HUDEP-2 (cell line): Measurements from ENCODE around the gene LSM14B.

Experiments used
- DNase-seq, 76 experiments: peaks; one replicate each; lab custom pipeline; 2025; ENCODE audit not compliant: unreplicated experiment in 76 of 76; lab: John Stamatoyannopoulos, UW

Gene LSM14B

DNA sequence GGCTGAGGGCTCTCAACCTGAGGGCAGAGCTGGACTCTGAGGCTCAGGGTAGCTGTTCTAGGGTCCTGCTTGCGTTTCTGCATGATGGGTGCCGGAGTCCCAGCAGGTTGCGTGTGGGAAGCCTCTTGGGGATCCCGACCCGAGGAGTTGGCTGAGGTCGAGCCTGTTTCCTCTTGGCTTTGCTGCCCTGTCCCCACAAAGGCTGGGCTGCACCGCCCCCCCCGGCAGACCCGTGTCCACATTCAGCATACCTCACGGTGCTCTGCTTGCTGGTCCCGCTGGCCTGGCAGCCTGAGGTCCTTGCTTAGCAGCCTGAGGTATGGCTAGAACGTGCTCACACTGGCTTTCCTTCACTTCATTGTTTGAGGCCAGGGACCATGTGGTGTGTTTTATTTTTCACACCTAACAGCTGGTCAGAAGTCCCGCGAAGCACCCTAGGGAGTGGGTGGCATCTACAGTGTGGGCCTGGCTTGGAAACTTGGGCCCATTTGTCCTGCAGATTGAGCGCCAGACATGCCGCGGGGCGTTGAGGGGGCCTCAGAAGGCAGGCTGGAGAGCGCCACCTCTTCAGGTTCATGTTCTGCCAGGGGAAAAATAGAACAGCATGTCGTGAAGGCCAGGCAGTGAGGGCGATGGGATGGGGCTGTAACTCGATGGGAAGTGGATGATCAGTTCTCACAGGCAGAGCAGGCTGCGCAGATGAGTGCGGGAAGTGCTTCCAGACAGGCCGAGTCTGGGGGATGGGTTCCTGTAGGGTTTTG lies 9.5 kb downstream of the LSM14B start:
- no peak for DNase-seq

DNA sequence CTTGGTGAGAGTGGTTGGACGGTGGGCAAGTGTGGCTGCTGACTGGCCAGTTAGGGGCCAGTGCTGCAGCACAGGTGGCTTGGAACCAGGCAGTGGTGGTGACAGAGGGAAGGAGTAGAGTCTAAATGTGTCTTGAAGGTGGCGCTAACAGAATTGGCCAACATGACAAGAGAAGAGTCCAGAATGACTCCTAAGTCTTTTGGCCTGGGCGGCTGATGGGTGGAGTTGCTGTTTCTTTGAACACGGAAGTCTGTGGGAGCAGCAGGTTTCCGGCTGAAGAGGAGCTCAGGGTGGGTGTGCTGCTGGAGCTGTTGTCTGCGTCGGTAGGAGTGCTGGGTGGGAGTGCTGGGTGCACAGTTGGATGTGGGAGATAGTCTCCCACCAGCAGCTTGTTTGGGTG lies 10.1 kb downstream of the LSM14B start:
- DNase-seq: no peak

DNA sequence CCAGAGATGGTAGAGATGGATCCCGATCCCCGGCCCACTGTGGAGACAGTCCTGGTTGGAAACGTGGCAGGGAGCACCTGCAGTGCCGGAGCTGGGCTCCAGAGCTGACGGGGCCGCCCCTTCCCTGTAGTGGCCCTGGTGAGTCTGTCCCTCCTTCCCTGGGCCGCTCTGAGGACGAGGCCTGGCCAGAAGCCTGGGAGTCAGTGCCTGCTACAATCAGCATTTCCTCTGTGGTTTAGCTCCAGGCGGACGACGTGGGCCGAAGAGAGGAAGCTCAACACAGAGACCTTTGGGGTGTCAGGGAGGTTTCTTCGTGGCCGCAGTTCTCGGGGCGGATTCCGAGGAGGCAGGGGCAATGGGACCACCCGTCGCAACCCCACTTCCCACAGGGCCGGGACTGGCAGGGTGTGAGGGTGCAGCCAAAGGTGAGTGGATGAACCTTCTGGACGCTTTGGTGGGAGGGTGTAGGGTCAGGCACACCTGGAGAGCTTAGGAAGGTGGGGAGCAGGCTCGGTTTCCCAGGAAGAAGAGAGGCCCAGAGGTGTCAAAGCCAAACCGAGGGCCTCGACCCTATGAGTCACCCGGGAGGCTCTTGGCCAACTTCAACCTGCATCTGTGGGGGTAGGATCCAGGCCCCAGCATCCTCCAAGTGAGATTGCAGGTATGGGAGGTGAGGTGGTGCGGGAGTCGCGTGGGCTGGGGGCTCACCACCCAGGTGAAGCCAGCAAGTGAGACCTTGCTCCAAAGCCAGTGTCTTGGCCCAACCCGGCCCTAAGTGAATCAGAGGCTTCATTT lies 11.0 kb downstream of the LSM14B start:
- DNase-seq: no peak

DNA sequence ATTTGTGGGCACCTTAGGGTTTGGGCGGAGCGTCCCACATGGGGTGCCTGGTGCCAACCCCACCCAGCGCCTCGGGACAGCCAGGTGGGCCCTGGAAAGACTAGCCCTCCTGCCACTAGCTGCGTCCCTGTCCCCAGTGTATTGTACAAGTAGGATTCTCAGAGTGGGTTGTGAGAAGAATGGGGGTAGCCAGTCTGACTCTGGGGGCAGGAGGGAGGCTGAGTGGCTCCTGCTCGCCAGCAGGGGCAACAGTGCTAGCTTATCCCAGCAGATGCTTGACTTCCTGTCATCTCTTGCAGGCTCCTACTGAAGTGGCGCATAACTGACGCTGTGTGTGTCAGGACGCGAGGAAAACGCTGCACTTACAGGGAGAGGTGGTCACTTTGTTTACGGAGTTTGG lies 11.6 kb downstream of the LSM14B start:
- DNase-seq: no peak

DNA sequence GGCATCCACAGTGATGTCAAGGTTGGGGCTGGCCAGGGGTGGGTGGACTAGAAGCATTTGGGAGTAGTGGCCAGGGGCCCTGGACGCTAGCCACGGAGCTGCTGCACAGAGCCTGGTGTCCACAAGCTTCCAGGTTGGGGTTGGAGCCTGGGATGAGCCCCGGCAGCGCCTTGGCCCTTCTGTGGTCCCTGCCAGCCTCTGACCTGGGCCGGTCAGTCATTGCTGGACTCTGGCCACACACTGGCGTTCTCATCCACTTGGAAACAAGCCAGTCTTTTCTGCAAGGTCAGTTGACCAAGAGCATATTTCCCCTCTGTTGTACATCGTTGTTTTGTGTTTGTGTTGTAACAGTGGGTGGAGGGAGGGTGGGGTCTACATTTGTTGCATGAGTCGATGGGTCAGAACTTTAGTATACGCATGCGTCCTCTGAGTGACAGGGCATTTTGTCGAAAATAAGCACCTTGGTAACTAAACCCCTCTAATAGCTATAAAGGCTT lies 12.5 kb downstream of the LSM14B start:
- DNase-seq: no peak

DNA sequence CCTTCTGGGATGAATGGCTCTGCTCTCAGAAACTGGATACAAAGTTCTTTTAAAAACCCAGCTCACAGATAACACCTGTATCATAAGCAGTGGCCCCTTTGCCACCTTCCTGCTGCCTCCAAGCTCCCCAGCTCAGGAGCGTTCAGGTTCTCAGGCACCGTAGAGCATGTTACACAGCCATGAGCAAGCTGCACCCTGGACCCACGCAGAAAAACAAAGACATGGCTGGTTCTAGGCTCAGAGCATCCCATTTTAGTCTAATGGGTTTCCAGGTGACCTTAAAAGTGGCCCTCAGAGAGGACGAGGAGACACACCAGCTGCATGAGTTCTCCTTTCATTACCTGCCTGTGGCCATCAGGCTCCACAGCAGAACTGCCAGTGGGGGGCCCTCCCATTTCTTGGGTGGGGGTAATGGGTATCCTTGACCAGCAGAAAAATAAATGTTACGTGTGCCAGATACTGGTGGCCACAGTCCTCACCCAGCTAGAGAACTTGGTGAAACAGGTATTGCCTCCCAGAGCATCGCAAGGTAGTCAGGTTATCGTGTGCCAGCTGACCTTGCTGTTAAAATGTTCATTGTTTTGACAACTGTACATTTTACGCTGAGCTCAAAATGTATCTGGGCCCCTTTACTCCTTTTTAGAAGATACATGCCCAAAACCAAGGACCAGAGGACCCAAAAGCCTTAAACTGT lies 13.4 kb downstream of the LSM14B start:
- DNase-seq: no peak

DNA sequence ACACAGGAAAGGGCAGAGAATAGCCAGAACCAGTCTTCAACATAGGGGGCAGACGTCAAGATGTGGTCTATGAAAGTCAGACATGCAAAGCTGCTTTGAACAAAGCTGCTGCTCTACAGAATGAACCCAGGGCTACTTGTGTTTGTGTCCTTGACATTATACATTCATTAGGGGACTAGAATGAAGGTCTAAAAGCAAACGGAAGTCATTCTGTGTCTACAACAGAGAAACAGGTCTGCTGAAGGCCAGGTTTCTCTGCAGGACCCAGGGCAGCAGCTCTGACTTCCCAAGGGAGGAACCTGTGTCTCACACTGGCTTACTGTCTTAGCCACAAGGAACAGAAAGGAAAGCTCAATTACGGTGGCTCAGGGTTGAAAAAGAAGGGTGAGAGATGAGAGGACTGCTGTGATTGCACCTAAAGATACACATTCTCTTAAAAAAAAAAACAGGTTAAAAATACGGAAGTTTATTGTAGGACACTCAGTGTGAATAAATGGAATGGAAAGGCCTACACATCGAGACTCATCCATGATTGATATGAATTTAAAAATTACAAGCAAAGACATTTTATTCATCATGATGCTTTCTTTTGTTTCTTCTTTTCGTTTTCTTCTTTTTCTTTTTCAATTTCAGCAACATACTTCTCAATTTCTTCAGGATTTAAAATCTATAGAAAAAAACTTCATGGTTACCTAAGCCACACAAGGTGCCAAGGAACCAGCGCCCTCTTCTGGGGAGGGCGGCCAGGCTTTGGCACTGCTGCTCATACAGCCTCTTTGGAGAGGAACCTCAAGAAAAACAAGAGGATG lies 14.2 kb downstream of the LSM14B start:
- DNase-seq: peak in 57 of 76 experiments; percentile 8 to 69 (median 41)

DNA sequence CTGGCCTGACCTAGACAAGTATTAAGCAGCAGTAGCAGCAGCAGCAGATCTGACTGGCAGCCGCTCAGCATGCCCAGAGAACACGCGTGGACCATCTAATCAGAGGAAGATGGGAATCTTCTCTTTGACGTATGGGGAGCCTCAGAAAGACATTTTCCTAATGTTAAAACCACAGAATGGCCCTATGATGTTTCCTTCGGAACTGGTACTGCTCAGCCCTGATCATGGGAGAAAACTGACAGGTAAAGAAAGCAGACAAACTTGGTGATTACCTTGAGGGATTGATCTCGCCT lies 14.8 kb downstream of the LSM14B start:
- DNase-seq: no peak

DNA sequence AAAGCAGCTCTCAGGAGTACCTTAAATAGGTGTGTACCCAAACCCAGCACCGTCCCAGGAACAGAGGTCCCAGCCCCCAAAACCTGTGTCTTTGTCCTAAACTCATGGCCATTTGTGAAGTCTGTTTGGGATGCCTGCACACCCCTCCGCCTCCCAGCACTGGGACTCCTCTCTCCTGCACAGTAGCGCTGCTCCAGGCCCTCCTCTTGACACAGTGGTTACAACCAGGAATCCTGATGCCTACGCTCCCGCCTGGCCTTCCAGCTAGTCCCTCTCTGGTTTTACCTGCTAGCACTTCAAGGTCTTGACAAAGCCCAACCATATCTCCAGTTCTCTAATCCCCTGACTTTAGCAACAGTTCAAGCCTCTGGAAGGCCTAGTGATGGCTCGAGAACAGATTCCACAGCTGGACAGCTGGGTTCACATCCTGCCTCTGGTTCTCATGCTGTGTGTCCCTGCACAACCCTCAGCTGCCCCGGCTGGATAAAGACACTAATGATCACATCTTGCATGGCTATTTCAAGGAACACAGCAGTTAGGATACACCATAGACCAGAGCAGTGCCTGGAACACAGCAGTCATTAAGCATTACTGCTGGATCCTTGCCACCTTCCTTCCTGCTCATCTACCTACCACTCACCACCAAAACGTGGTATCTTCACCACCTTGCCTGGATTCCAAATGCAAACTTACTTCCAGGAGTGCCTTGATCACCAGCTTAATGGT lies 15.4 kb downstream of the LSM14B start:
- no peak for DNase-seq

DNA sequence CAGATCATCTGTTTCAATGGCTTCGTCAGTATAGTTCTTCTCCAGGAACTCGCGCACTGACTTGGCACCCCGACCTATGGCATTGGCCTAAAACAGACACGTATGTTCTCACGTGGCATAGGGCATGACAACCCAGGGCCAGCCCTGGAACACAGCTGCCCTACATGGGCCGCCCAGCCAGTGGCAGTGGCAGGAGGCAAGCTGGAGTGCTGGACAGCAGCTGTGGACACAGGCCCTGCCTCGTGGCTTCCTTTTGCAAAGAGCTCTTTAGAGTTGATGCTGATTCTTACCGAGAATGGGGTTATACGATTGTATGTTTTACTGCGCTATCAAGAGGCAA lies 15.9 kb downstream of the LSM14B start:
- DNase-seq: no peak

DNA sequence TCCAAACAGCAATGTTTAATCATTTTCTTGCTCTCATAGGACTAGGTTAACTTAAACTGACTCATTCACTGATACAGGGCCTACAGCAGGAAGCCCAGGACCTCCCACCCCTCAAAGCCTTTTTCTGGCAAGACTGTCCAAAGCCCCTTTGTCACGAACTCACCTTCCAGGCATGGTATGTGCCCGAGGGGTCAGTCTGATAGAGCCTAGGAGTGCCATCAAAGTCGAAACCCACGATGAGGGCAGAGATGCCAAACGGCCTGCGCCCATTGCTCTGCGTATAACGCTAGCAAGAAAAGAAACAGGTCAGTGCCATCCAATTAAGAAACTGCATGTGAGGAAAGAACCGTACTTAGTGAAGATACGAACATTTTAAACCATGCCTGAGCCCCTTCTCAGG lies 16.6 kb downstream of the LSM14B start:
- DNase-seq: no peak

DNA sequence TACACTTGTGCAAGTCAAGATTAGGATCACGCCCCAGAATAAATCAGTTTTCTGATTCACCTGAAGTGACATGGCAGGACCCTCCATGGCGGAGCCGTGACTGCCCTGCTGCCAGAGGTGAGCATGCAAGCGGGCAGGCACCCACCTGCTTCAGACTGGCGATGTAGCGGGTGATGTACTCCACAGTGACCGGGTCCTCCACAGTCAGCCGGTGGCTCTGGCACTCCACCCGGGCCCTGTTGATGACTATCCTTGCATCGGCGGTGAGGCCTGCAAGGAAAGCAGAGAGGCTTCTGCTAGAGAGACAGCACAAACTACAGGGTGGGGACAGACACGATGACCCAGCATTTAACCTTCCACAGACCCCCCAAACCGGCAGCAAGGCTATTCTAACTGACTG lies 17.4 kb downstream of the LSM14B start:
- DNase-seq: no peak

DNA sequence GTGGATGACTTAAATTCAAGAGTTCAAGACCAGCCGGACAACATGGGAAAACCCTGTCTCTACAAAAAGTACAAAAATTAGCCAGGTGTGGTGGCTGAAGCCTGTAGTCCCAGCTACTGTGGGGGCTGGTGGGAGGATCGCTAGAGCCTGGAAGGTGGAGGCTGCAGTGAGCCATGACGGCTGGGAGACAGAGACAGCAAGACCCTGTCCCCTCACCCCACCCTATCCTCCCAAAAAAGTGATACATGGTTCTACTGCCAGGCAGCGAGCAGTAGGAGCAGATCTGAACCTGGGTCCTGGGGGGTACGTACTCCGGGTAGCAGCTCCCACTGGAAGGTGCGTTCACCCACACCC lies 18.7 kb downstream of the LSM14B start:
- no peak for DNase-seq

DNA sequence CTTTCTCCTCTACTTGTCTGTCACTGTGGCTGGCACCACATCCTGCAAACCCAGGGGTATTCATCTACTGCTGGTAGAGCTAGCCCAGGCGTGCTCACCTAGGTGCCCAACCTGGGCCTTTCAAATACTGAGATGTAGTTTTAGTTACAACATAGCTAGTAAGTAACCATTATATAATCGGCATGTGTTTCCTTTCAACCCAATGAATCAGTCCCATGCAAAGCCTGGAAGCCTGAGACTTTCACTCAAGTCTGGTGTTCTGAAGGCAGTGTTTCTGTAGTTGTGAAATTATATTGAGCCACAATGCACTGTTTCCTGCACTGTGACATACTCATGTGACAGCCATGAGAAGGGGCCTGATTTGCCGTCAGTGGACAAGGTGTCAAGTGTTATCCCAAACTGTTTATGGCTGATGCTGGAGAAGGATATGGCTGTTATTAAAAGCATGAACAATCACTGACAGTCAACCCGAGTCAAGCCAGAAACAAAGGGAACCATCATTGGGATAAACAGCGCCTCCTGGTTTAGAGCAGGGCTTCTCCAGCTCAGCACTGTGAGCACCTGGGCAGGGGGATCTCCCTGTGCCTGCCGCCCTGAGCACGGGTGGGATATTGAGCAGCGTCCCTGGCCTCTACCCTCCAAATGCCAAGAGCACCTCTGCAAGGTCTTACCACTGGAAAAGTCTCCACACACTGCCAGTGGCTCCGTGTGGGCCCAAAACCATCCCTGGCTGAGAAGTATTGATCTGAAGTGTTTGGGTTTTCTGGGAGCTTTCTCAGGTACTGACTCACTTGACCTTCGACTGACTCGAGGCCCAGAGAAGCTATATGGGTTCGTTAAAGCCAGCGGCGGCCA lies 19.3 kb downstream of the LSM14B start:
- DNase-seq: peak in 3 of 76 experiments; percentile 11 to 36 (median 13)

DNA sequence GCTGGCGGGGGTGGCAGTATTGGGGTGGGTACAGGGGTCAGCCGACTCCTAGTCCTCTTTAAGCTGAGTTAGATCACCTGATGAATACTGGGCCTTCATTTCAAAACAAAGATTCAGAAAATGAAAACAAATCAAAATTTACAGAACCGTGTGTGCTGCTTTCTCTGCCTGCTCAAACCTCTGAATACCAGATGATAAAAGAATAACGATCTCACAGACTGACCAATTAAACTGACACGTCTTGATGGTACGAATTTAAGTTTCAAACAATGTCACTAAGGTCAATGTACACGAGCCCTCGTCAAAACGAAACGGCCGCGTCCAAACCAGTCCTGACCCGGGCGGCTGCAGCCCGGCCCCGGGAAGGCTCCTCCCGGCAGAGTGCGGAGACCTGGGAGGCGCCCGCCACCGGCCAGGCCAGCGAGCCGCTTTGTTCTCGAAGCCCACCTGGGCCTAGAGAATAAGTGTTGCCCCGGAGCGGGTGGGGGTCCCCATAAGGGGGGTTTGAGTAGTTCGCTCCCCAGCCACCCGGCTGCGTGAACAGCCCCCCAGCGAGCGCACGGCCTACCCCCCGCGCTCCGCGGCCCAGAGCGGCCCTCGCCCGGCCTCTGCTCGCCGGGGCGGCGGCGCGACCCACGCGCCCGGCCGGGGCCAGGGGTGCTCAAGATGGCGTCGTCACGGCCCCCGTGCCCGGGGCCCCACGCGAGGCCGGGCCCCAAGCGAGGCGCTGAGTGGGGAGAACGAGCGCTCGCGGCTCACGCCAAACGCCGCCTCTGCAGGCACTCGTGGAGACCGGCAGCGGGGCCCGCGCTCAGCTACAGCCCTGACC lies 20.2 kb downstream of the LSM14B start:
- peak in 2 of 76 experiments; percentile 23 to 36 for DNase-seq

DNA sequence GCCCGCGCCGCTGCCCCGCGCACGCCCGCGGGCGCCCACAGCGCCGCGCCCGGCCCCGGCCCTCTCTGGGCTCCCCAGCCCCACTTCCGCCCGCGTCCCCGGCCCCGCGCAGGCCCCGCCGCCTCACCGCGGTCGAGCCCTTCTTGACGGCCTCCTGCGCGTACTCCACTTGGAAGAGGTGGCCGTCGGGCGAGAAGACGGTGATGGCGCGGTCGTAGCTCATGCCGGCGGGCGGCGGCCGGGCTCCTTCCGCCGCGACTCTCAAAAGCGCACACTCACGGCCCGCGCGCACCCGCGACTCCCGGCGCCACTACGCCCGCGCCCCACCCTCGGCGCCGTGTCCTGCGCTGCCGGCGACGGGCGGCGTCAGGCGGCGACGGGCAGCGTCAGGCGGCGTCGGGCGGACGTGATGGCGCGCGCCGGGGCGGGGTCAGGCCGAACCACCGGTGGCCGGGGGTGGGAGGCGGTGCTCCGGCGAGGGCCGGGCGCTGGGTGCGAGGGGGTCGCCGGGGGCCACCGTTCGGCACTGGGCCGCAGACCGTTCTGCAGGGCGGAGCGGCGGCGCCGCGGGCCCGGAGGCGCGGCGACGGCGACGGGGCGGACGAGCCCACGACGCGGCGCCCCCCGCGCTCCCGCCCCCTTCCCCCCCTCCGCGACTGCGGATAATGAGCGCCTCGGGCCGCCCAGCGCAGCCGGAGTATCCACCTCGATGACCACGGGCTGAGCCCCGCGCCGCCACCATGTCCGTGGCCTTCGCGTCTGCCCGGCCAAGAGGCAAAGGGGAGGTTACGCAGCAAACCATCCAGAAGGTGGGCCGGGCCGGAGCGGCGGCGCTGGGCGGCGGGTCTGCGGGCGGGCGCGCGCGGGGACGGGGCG lies 21.0 kb downstream of the LSM14B start, which contains the start of the genes PSMA7 and SS18L1:
PSMA7 (minus strand) TSS at position 314 of the 876 bp plus-strand sequence; CDS start at position 223, 91 bp downstream.
SS18L1 (plus strand) TSS at position 689 of the 876 bp plus-strand sequence; CDS start at position 741, 52 bp downstream.
- peak in 71 of 76 experiments; percentile 16 to 85 (median 67) for DNase-seq
